Measurements from ENCODE around the gene HENMT1.
"Not testable (repeated sequence)": the region's sequence is repeated elsewhere in the genome, so short reads cannot be mapped to it uniquely, and the experiment has no call there.

The HENMT1 gene

GRCh38 chr1:108661030-108661609, at the start of gene HENMT1:
Gene HENMT1 (minus strand): TSS chr1:108661093. CDS start chr1:108659884, 1,209 bp downstream.
- DNase-seq = peak; percentile 89

GRCh38 chr1:108708691-108709660, 48.1 kb upstream of the HENMT1 start:
- DNase-seq = peak; percentile 23

- no peak for DNase-seq
Measured at GRCh38 chr1:108706643-108707042, 45.8 kb upstream of the HENMT1 start.

- DNase-seq = no peak
Measured at GRCh38 chr1:108704496-108704895, 43.6 kb upstream of the HENMT1 start.

- DNase-seq = no peak
Measured at GRCh38 chr1:108703939-108704338, 43.0 kb upstream of the HENMT1 start.

- not testable (repeated sequence) for DNase-seq
Measured at GRCh38 chr1:108702109-108702508, 41.2 kb upstream of the HENMT1 start.

- DNase-seq = no peak
Measured at GRCh38 chr1:108701176-108701849, 40.4 kb upstream of the HENMT1 start.

- no peak for DNase-seq
Measured at GRCh38 chr1:108699375-108700332, 38.8 kb upstream of the HENMT1 start.

GRCh38 chr1:108695535-108695934, 34.6 kb upstream of the HENMT1 start:
- DNase-seq = no peak

- peak; percentile 88 for DNase-seq
Measured at GRCh38 chr1:108692724-108693655, 32.1 kb upstream of the HENMT1 start.

- DNase-seq = peak; percentile 97
Measured at GRCh38 chr1:108691942-108692723, 31.2 kb upstream of the HENMT1 start, which contains the start of gene PRPF38B. Gene PRPF38B (plus strand): TSS chr1:108692310. CDS start chr1:108692592, 282 bp downstream.

- peak; percentile 66 for DNase-seq
Measured at GRCh38 chr1:108691128-108691941, 30.4 kb upstream of the HENMT1 start.

- peak; percentile 14 for DNase-seq
Measured at GRCh38 chr1:108686614-108687313, 25.9 kb upstream of the HENMT1 start.

GRCh38 chr1:108685529-108685928, 24.6 kb upstream of the HENMT1 start:
- DNase-seq = no peak

- DNase-seq = not testable (repeated sequence)
Measured at GRCh38 chr1:108681701-108682100, 20.8 kb upstream of the HENMT1 start.

GRCh38 chr1:108679586-108680213, 18.8 kb upstream of the HENMT1 start:
- DNase-seq = no peak

- DNase-seq = no peak
Measured at GRCh38 chr1:108678706-108679105, 17.8 kb upstream of the HENMT1 start.

GRCh38 chr1:108671143-108671542, 10.2 kb upstream of the HENMT1 start:
- no peak for DNase-seq

Data from DMS53 (cell line).